Liver (tissue), 3 donors: Measurements from ENCODE around the gene ANXA6.

Experiments used
- GABPA ChIP-seq, 2 donors: IDR thresholded peaks in 1 of 2; conservative IDR thresholded peaks in 1 of 2; 2 replicates each; pipeline ENCODE4 v1.6.1; 2016; ENCODE audit warnings: antibody characterized with exemption in 2 of 2, mild to moderate bottlenecking in 1 of 2, moderate library complexity in 1 of 2
- TAF1 ChIP-seq: conservative IDR thresholded peaks from 2 replicates; pipeline ENCODE4 v1.6.1; 2016; ENCODE audit warnings: antibody characterized with exemption, mild to moderate bottlenecking
- TF ChIP-seq, protein P1 (sequence below): IDR thresholded peaks from 2 replicates; pipeline ENCODE4 v1.6.1; 2016; ENCODE audit warnings: antibody characterized with exemption
- TF ChIP-seq, protein P2 (sequence below): fragments of 150-350 bp; IDR thresholded peaks from 2 replicates; pipeline ENCODE4 v1.5.1; 2017; ENCODE audit warnings: improper control_type of control experiment, low read depth, low read length; ENCODE audit not compliant: missing input control
- donor health status: healthy.
- donor health status: healthy.

- TF ChIP-seq, protein P1, sequence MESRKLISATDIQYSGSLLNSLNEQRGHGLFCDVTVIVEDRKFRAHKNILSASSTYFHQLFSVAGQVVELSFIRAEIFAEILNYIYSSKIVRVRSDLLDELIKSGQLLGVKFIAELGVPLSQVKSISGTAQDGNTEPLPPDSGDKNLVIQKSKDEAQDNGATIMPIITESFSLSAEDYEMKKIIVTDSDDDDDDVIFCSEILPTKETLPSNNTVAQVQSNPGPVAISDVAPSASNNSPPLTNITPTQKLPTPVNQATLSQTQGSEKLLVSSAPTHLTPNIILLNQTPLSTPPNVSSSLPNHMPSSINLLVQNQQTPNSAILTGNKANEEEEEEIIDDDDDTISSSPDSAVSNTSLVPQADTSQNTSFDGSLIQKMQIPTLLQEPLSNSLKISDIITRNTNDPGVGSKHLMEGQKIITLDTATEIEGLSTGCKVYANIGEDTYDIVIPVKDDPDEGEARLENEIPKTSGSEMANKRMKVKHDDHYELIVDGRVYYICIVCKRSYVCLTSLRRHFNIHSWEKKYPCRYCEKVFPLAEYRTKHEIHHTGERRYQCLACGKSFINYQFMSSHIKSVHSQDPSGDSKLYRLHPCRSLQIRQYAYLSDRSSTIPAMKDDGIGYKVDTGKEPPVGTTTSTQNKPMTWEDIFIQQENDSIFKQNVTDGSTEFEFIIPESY: no peak
- TF ChIP-seq TAF1 (no peak), GABPA (IDR thresholded peaks at IDR 0.05 in 1 of 2, conservative IDR thresholded peaks at IDR 0.05 in 1 of 2) (no peak)
- TF ChIP-seq, protein P2, sequence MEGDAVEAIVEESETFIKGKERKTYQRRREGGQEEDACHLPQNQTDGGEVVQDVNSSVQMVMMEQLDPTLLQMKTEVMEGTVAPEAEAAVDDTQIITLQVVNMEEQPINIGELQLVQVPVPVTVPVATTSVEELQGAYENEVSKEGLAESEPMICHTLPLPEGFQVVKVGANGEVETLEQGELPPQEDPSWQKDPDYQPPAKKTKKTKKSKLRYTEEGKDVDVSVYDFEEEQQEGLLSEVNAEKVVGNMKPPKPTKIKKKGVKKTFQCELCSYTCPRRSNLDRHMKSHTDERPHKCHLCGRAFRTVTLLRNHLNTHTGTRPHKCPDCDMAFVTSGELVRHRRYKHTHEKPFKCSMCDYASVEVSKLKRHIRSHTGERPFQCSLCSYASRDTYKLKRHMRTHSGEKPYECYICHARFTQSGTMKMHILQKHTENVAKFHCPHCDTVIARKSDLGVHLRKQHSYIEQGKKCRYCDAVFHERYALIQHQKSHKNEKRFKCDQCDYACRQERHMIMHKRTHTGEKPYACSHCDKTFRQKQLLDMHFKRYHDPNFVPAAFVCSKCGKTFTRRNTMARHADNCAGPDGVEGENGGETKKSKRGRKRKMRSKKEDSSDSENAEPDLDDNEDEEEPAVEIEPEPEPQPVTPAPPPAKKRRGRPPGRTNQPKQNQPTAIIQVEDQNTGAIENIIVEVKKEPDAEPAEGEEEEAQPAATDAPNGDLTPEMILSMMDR: no peak
These were observed 95.0 kb downstream of the ANXA6 start for GRCh38 chr5:151062405-151063141.
